HepG2 (cell line): ENCODE measurements around the gene C1orf50.

Source experiments
- CENPT ChIP-seq: sonication (generic); formaldehyde crosslinking; IDR thresholded peaks from 2 replicates; pipeline ENCODE4 v1.8.0; 2022; ENCODE audit warnings: low read depth, mild to moderate bottlenecking, moderate library complexity, missing genetic modification reagents
- CTCF ChIP-seq: sonication (generic); formaldehyde crosslinking; IDR thresholded peaks from 2 replicates; pipeline ENCODE4 v1.5.0; 2020; ENCODE audit warnings: mild to moderate bottlenecking, missing genetic modification reagents, moderate library complexity
- HDAC2 ChIP-seq: sonication (generic); formaldehyde crosslinking; IDR thresholded peaks from 2 replicates; pipeline ENCODE4 v1.4.0; 2020; ENCODE audit warnings: missing genetic modification reagents
- NFAT5 ChIP-seq: sonication (generic); formaldehyde crosslinking; IDR thresholded peaks from 2 replicates; pipeline ENCODE4 v1.4.0; 2020; ENCODE audit warnings: missing genetic modification reagents
- RFX1 ChIP-seq: fragments of 450-650 bp; IDR thresholded peaks from 2 replicates; pipeline ENCODE4 v1.6.1; 2017
- SIN3A ChIP-seq: IDR thresholded peaks from 2 replicates; pipeline ENCODE4 v1.6.1; 2011; ENCODE audit warnings: low read depth, mild to moderate bottlenecking, control low read depth, low read length, borderline replicate concordance
- TAF1 ChIP-seq: sonication (generic); formaldehyde crosslinking; IDR thresholded peaks from 2 replicates; pipeline ENCODE4 v1.4.0; 2020; ENCODE audit warnings: missing genetic modification reagents
- TFAP4 ChIP-seq: sonication (generic); IDR thresholded peaks from 2 replicates; pipeline ENCODE4 v1.6.1; 2016; ENCODE audit warnings: low read depth, borderline replicate concordance
- YY1 ChIP-seq: IDR thresholded peaks from 2 replicates; pipeline ENCODE4 v1.6.1; 2011; ENCODE audit warnings: low read length, low read depth, moderate library complexity, mild to moderate bottlenecking; ENCODE audit not compliant: insufficient read depth, insufficient replicate concordance

- TF ChIP-seq CTCF (CRISPR knock-in tag): no peak
- no peak for TF ChIP-seq HDAC2 (CRISPR knock-in tag)
- no peak for TF ChIP-seq CENPT (CRISPR knock-in tag)
- TF ChIP-seq YY1: no peak
- TF ChIP-seq NFAT5 (CRISPR knock-in tag): no peak
- TF ChIP-seq SIN3A: no peak
- no peak for TF ChIP-seq TFAP4
- TF ChIP-seq TAF1 (CRISPR knock-in tag): no peak
- no peak for TF ChIP-seq RFX1
These were observed 19.0 kb upstream of the C1orf50 start for GRCh38 chr1:42748021-42748420.
